DOHH2 (cell line): Measurements from ENCODE around the gene NFIX.
A peak's percentile ranks its signal among the peaks of the same experiment; 100 is the strongest.

Experiments
- EZH2phosphoT487 ChIP-seq: fragments of 200-600 bp; sonication (generic); IDR thresholded peaks from 2 replicates; pipeline ENCODE4 v1.6.1; 2017; ENCODE audit warnings: borderline replicate concordance, mild to moderate bottlenecking, antibody characterized with exemption, low read length, moderate library complexity, mixed read lengths
- TF ChIP-seq, protein P1 (sequence below): fragments of 200-600 bp; sonication (generic); IDR thresholded peaks from one replicate; pipeline ENCODE4 v1.5.1; 2014; ENCODE audit warnings: antibody characterized with exemption, mild to moderate bottlenecking, low read depth, low read length; ENCODE audit not compliant: poor library complexity, severe bottlenecking

DNA sequence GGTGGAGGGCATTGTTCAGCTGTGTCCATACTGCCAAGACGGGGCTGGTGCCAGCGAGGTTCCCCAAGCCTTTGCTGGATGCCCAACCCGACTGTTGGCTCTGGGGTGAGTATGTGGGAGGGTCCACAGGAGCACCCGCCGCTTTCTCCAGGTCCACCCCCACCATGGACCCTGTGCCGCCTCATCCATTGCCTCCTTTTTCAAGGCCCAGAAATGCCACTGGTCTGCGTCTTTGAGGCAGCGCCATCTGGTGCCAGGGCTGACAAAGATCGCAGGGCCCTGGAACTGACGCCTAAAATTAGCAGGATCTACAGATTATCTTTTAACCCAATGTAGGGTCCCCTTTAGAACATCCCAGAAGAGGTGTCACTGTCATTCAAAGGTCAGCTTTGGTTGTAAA lies 34.6 kb downstream of the NFIX start:
- TF ChIP-seq, protein P1, sequence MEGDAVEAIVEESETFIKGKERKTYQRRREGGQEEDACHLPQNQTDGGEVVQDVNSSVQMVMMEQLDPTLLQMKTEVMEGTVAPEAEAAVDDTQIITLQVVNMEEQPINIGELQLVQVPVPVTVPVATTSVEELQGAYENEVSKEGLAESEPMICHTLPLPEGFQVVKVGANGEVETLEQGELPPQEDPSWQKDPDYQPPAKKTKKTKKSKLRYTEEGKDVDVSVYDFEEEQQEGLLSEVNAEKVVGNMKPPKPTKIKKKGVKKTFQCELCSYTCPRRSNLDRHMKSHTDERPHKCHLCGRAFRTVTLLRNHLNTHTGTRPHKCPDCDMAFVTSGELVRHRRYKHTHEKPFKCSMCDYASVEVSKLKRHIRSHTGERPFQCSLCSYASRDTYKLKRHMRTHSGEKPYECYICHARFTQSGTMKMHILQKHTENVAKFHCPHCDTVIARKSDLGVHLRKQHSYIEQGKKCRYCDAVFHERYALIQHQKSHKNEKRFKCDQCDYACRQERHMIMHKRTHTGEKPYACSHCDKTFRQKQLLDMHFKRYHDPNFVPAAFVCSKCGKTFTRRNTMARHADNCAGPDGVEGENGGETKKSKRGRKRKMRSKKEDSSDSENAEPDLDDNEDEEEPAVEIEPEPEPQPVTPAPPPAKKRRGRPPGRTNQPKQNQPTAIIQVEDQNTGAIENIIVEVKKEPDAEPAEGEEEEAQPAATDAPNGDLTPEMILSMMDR, result peak; percentile 69
- TF ChIP-seq EZH2phosphoT487, result no peak
